Endodermal cell (in vitro differentiated cells): ENCODE measurements around the gene ACAP1. TPM values are rescaled to one million over a fixed set of nuclear protein-coding genes. Genes with fewer than 3 reads are reported as not detected.

ENCODE experiments used
- DNase-seq: peaks from one replicate; pipeline ENCODE4 v3.0.0-alpha.2; 2017
- H3K27ac ChIP-seq: 2 replicates; pipeline ENCODE4 v1.5.1; 2013; ENCODE audit warnings: mild to moderate bottlenecking, low read depth, low read length, moderate library complexity
- H3K27me3 ChIP-seq: 2 replicates; pipeline ENCODE4 v1.6.1; 2013; ENCODE audit warnings: mild to moderate bottlenecking, low read length, moderate library complexity; ENCODE audit not compliant: insufficient read depth, control insufficient read depth, poor library complexity, severe bottlenecking
- H3K36me3 ChIP-seq: 2 replicates; pipeline ENCODE4 v1.7.0; 2013; ENCODE audit warnings: mild to moderate bottlenecking, low read length, moderate library complexity; ENCODE audit not compliant: control insufficient read depth, insufficient read depth
- H3K4me1 ChIP-seq: one replicate; pipeline ENCODE4 v1.7.0; 2013; ENCODE audit warnings: low read length; ENCODE audit not compliant: control insufficient read depth, insufficient read depth
- H3K4me3 ChIP-seq: 2 replicates; pipeline ENCODE4 v1.5.1; 2013; ENCODE audit warnings: mild to moderate bottlenecking, low read length, moderate library complexity
- H3K9ac ChIP-seq: 2 replicates; pipeline ENCODE4 v1.6.1; 2013; ENCODE audit warnings: mild to moderate bottlenecking, low read length, moderate library complexity; ENCODE audit not compliant: poor library complexity, severe bottlenecking; ENCODE audit errors: extremely low read depth
- H3K9me3 ChIP-seq: 2 replicates; pipeline ENCODE4 v1.6.1; 2013; ENCODE audit warnings: mild to moderate bottlenecking, low read length, moderate library complexity; ENCODE audit not compliant: control insufficient read depth
- H3K27ac Mint-ChIP-seq: 2 replicates; pipeline ENCODE4 v1.8.0; 2020; ENCODE audit warnings: mixed read lengths
- H3K27me3 Mint-ChIP-seq: 2 replicates; pipeline ENCODE4 v1.8.0; 2021; ENCODE audit warnings: mild to moderate bottlenecking, mixed read lengths; ENCODE audit not compliant: insufficient read depth
- H3K36me3 Mint-ChIP-seq: 2 replicates; pipeline ENCODE4 v1.8.0; 2020; ENCODE audit warnings: low read depth, mixed read lengths
- H3K4me1 Mint-ChIP-seq: 2 replicates; pipeline ENCODE4 v1.8.0; 2020; ENCODE audit warnings: mixed read lengths
- H3K4me3 Mint-ChIP-seq: 2 replicates; pipeline ENCODE4 v1.8.0; 2020; ENCODE audit warnings: mild to moderate bottlenecking, moderate library complexity, mixed read lengths
- H3K9me3 Mint-ChIP-seq: 2 replicates; pipeline ENCODE4 v1.8.0; 2020; ENCODE audit warnings: mild to moderate bottlenecking, mixed read lengths
- WGBS, 2 experiments: methylation state at CpG; one replicate each; pipeline versions ENCODE4 v1.1.5 to v1.1.7; 2013; ENCODE audit warnings: missing lambda C conversion rate in 2 of 2, mixed read lengths in 1 of 2; ENCODE audit not compliant: insufficient coverage in 1 of 2, insufficient read length in 1 of 2; 5-methylcytosine and 5-hydroxymethylcytosine counted together
- total RNA-seq, 2 donors: library from RNA; stranded (reverse); fragmentation: NEBNext Ultra II Directional in 1 of 2; extraction: Animal tissue kit (Norgen Biotek cat#: 25700) in 1 of 2; gene quantifications; 2 replicates in 1 of 2; 3 replicates in 1 of 2; pipeline ENCODE4 v1.2.1, GENCODE V29; 2021
- TF ChIP-seq, protein P1 (sequence below): fragments of 200-600 bp; sonication (generic); conservative IDR thresholded peaks from 2 replicates; pipeline ENCODE4 v1.5.0; 2021; ENCODE audit warnings: antibody characterized with exemption, mild to moderate bottlenecking

Gene ACAP1
- total RNA-seq, 2 donors from 2014 or later = 4.5 to 8.4 TPM

DNA sequence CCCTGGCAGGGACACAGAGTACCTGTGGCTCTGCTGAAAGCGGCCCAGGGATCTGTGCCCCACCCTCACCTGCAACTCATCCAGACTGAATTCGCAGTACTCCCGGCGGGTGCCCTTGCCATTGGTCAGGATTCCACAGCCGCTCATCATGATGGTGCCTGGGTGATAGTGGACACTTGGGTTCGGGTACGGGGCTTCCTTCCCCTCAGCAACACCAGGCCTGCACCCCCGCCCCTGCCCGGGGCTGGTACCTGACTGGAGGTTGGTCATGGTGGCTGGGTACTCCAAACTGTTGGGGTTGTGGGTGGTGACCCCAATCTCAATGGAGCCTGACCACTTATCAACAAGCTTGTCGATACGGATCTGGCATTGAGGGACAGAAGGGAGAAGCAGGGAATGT is 10.1 kb upstream of the ACAP1 start:
- TF ChIP-seq, protein P1, sequence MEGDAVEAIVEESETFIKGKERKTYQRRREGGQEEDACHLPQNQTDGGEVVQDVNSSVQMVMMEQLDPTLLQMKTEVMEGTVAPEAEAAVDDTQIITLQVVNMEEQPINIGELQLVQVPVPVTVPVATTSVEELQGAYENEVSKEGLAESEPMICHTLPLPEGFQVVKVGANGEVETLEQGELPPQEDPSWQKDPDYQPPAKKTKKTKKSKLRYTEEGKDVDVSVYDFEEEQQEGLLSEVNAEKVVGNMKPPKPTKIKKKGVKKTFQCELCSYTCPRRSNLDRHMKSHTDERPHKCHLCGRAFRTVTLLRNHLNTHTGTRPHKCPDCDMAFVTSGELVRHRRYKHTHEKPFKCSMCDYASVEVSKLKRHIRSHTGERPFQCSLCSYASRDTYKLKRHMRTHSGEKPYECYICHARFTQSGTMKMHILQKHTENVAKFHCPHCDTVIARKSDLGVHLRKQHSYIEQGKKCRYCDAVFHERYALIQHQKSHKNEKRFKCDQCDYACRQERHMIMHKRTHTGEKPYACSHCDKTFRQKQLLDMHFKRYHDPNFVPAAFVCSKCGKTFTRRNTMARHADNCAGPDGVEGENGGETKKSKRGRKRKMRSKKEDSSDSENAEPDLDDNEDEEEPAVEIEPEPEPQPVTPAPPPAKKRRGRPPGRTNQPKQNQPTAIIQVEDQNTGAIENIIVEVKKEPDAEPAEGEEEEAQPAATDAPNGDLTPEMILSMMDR = no peak
- Histone ChIP-seq H3K27me3 (no peaks in the 10 kb centered on the region), H3K4me1 (no peaks in the 10 kb centered on the region), H3K36me3 (peaks cover 38% of the 10 kb centered on the region), H3K9ac (no peak overlapping the region), H3K9me3 (no peaks in the 10 kb centered on the region), H3K27ac (no peak overlapping the region), H3K4me3 (no peak overlapping the region)
- Mint-ChIP-seq H3K27ac (no peak overlapping the region), H3K9me3 (no peaks in the 10 kb centered on the region), H3K27me3 (no peaks in the 10 kb centered on the region), H3K36me3 (peaks cover 34% of the 10 kb centered on the region), H3K4me3 (no peak overlapping the region), H3K4me1 (peaks cover 10% of the 10 kb centered on the region)
- 96 to 98% methylated on average over 7 to 11 of the region's 11 CpGs for WGBS, 2 experiments
- DNase-seq = no peak

DNA sequence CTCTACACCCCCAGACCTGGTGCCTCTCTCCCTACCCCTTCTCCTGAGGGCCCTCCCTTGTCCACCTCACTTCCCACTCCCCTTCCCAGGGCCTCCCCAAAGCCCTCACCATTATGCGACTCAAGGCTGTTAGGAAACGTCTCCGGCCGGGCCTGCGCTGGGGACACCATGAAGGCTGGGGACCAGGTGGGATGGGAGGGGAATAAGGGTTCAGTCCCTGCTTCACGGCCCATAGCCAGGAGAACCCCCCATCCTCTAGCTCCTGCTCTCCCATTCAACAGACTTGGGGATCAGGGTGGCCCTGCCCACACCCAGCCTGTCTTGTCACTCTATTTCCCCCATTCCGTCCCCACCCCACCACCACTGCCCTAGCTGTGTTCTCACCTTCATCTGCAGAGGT is 9.3 kb upstream of the ACAP1 start:
- TF ChIP-seq, protein P1 = no peak
- H3K27ac Mint-ChIP-seq = no peak overlapping the region
- Histone ChIP-seq H3K36me3 (peaks cover 34% of the 10 kb centered on the region), H3K4me3 (no peak overlapping the region), H3K27ac (no peak overlapping the region), H3K4me1 (no peaks in the 10 kb centered on the region), H3K9ac (no peak overlapping the region), H3K9me3 (no peaks in the 10 kb centered on the region), H3K27me3 (no peaks in the 10 kb centered on the region)
- no peaks in the 10 kb centered on the region for H3K27me3 Mint-ChIP-seq
- no peaks in the 10 kb centered on the region for H3K9me3 Mint-ChIP-seq
- peaks cover 10% of the 10 kb centered on the region for H3K4me1 Mint-ChIP-seq
- DNase-seq = no peak
- no peak overlapping the region for H3K4me3 Mint-ChIP-seq
- 92% methylated on average over 7 of the region's 7 CpGs; no CpG with 5 or more reads in 1 of the 2 experiments for WGBS, 2 experiments
- H3K36me3 Mint-ChIP-seq = peaks cover 25% of the 10 kb centered on the region

DNA sequence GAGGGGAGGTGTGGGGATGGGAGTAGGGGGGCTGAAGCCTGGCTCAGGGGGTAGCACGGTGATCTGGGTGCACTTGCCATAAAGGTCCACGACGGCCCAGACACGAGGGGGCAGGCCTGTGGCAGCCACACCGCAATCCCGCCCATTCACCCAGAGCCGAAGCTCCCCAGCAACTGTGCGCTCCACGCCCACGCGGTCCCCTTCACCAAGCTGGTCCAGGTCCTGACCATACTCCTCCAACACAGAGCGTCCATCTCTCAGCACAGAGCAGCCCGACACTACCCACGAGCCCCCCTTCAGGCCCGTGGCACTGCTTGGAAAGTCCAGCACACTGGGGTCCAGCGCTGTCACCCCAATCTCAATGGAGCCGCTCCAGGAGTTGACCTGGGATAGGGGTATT is 8.8 kb upstream of the ACAP1 start:
- no peaks in the 10 kb centered on the region for H3K27me3 ChIP-seq
- H3K36me3 ChIP-seq = peaks cover 29% of the 10 kb centered on the region
- peak overlapping the region; percentile 82 for H3K4me3 ChIP-seq
- H3K4me3 Mint-ChIP-seq = no peak overlapping the region
- 93 to 97% methylated on average over 10 to 17 of the region's 17 CpGs for WGBS, 2 experiments
- H3K4me1 Mint-ChIP-seq = peaks cover 10% of the 10 kb centered on the region
- H3K27ac ChIP-seq = no peak overlapping the region
- TF ChIP-seq, protein P1 = no peak
- no peaks in the 10 kb centered on the region for H3K9me3 ChIP-seq
- no peaks in the 10 kb centered on the region for H3K27me3 Mint-ChIP-seq
- no peak overlapping the region for H3K9ac ChIP-seq
- no peak overlapping the region for H3K27ac Mint-ChIP-seq
- no peaks in the 10 kb centered on the region for H3K9me3 Mint-ChIP-seq
- DNase-seq = no peak
- H3K4me1 ChIP-seq = no peaks in the 10 kb centered on the region
- peaks cover 21% of the 10 kb centered on the region for H3K36me3 Mint-ChIP-seq
